Ishikawa (cell line): Measurements from ENCODE around the gene RAD23B.

Source experiments
- CEBPB ChIP-seq: IDR thresholded peaks from 2 replicates; pipeline ENCODE4 v1.6.1; 2012
- CREB1 ChIP-seq: IDR thresholded peaks from 2 replicates; pipeline ENCODE4 v1.6.1; 2012; ENCODE audit warnings: low read depth
- EGR1 ChIP-seq: IDR thresholded peaks from 2 replicates; pipeline ENCODE4 v1.6.1; 2012
- EP300 ChIP-seq: IDR thresholded peaks from 2 replicates; pipeline ENCODE4 v1.6.1; 2012; ENCODE audit warnings: borderline replicate concordance
- FOXM1 ChIP-seq: IDR thresholded peaks from 2 replicates; pipeline ENCODE4 v1.6.1; 2012; ENCODE audit warnings: low read depth, borderline replicate concordance
- NFIC ChIP-seq: IDR thresholded peaks from 2 replicates; pipeline ENCODE4 v1.6.1; 2012
- RAD21 ChIP-seq: IDR thresholded peaks from 2 replicates; pipeline ENCODE4 v1.6.1; 2012; ENCODE audit warnings: low read depth
- TAF1 ChIP-seq: IDR thresholded peaks from 2 replicates; pipeline ENCODE4 v1.6.1; 2012; ENCODE audit warnings: low read depth, mild to moderate bottlenecking
- TCF12 ChIP-seq: IDR thresholded peaks from 2 replicates; pipeline ENCODE4 v1.6.1; 2012; ENCODE audit warnings: low read depth
- TEAD4 ChIP-seq: IDR thresholded peaks from 2 replicates; pipeline ENCODE4 v1.6.1; 2012
- YY1 ChIP-seq: IDR thresholded peaks from 2 replicates; pipeline ENCODE4 v1.6.1; 2012; ENCODE audit warnings: low read depth
- ZBTB7A ChIP-seq: IDR thresholded peaks from 2 replicates; pipeline ENCODE4 v1.6.1; 2012; ENCODE audit warnings: low read depth
- TF ChIP-seq, protein P1 (sequence below): IDR thresholded peaks from 2 replicates; pipeline ENCODE4 v1.6.1; 2012
- TF ChIP-seq, protein P2 (sequence below): IDR thresholded peaks from 2 replicates; pipeline ENCODE4 v1.6.1; 2012; ENCODE audit warnings: low read depth, mild to moderate bottlenecking
- TF ChIP-seq, protein P3 (sequence below): IDR thresholded peaks from 2 replicates; pipeline ENCODE4 v1.6.1; 2012

RAD23B gene

DNA sequence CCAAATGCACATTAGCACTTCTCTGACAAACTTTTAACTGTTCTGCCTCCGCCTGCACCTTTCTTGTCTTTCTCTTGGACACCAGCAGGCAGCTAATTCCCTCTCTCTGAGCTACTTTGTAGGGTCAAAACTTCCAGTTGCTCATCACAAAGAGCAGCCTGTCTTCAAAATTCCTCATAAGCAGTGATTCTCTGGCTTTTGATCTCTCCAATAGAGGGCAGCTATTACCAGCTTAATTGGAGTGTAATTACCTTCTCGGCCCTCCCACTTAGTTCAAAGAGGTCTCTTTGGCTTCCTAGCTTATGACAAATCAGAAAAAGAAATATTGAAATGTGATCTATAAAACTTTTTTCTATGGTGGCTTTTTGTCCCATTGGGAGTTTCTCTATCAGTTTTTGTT lies 43.6 kb upstream of the RAD23B start:
- no peak for TF ChIP-seq CREB1
- TF ChIP-seq EGR1 = no peak
- peak; percentile 40 for TF ChIP-seq RAD21
- TF ChIP-seq, protein P1, sequence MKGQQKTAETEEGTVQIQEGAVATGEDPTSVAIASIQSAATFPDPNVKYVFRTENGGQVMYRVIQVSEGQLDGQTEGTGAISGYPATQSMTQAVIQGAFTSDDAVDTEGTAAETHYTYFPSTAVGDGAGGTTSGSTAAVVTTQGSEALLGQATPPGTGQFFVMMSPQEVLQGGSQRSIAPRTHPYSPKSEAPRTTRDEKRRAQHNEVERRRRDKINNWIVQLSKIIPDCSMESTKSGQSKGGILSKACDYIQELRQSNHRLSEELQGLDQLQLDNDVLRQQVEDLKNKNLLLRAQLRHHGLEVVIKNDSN = no peak

DNA sequence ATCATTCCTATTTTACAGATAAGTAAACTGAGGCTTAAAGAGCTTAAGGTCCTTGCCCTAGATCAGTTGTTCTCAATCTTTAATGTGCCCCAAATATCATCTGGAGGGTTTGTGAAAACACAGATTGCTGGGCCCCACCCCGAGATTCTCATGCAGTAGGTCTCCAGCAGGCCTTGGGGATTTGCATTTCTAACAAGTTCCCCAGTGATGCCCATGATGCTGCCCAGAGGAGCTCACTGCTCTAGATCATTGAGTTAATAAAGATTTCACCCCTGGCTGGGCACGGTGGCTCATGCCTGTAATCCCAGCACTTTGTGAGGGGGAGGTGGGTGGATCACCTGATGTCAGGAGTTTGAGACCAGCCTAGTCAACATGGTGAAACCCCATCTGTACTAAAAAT lies 42.8 kb upstream of the RAD23B start:
- TF ChIP-seq EGR1 = no peak
- no peak for TF ChIP-seq TCF12
- no peak for TF ChIP-seq FOXM1
- no peak for TF ChIP-seq TEAD4
- no peak for TF ChIP-seq CREB1
- no peak for TF ChIP-seq CEBPB
- TF ChIP-seq, protein P2, sequence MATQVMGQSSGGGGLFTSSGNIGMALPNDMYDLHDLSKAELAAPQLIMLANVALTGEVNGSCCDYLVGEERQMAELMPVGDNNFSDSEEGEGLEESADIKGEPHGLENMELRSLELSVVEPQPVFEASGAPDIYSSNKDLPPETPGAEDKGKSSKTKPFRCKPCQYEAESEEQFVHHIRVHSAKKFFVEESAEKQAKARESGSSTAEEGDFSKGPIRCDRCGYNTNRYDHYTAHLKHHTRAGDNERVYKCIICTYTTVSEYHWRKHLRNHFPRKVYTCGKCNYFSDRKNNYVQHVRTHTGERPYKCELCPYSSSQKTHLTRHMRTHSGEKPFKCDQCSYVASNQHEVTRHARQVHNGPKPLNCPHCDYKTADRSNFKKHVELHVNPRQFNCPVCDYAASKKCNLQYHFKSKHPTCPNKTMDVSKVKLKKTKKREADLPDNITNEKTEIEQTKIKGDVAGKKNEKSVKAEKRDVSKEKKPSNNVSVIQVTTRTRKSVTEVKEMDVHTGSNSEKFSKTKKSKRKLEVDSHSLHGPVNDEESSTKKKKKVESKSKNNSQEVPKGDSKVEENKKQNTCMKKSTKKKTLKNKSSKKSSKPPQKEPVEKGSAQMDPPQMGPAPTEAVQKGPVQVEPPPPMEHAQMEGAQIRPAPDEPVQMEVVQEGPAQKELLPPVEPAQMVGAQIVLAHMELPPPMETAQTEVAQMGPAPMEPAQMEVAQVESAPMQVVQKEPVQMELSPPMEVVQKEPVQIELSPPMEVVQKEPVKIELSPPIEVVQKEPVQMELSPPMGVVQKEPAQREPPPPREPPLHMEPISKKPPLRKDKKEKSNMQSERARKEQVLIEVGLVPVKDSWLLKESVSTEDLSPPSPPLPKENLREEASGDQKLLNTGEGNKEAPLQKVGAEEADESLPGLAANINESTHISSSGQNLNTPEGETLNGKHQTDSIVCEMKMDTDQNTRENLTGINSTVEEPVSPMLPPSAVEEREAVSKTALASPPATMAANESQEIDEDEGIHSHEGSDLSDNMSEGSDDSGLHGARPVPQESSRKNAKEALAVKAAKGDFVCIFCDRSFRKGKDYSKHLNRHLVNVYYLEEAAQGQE = no peak
- TF ChIP-seq ZBTB7A = no peak
- no peak for TF ChIP-seq YY1
- TF ChIP-seq, protein P3, sequence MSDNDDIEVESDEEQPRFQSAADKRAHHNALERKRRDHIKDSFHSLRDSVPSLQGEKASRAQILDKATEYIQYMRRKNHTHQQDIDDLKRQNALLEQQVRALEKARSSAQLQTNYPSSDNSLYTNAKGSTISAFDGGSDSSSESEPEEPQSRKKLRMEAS = no peak
- TF ChIP-seq EP300 = no peak
- TF ChIP-seq TAF1 = no peak
- no peak for TF ChIP-seq RAD21
- TF ChIP-seq, protein P1 = no peak
- TF ChIP-seq NFIC = no peak

DNA sequence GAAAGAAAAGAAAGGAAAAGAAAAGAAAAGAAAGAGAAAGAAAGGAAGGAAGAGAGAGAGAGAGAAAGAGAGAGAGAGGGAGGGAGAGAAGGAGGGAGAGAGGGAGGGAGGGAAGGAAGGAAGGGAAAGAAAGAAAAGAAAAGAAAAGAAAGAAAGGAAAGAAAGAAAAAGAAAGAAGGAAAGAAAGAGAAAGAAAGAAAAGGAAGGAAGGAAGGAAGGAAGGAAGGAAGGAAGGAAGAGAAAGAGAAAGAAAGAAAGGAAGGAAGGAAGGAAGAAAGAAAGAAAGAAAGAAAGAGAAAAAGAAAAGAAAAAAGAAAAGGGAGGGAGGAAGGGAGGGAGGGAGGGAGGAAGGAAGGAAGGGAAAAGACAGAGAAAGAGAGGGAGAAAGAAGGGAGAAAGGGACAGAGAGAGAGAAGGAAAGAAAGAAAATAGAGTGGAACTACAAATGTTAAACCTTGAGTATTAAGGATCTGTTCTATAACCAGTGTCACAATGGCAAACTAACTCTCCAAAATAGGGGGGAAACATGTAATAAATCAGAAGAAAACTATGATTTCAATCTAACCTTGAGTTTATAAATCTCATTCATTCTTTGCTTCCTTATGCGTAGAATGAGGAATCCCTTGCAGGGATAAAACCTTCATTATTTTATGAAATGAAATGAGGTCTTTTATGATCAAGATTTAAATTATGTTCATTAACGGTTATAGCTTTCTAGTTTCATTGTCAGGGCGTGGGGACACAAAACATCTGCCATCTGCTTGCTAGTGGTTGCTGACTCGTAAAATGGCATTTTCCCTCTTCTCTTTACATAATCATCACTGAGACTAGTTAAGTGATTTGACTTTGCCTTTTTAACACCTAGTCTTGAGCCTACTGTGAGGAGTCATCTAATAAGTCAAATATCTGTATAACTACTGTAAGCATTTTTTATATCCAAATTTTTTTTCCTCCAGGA lies 40.7 kb upstream of the RAD23B start:
- no peak for TF ChIP-seq FOXM1
- TF ChIP-seq TAF1 = no peak
- TF ChIP-seq CREB1 = no peak
- TF ChIP-seq CEBPB = no peak
- TF ChIP-seq, protein P3 = no peak
- TF ChIP-seq NFIC = no peak
- TF ChIP-seq, protein P2 = no peak
- no peak for TF ChIP-seq EGR1
- no peak for TF ChIP-seq TEAD4
- TF ChIP-seq RAD21 = no peak
- TF ChIP-seq YY1 = no peak
- no peak for TF ChIP-seq ZBTB7A
- TF ChIP-seq TCF12 = no peak
- TF ChIP-seq, protein P1 = no peak

DNA sequence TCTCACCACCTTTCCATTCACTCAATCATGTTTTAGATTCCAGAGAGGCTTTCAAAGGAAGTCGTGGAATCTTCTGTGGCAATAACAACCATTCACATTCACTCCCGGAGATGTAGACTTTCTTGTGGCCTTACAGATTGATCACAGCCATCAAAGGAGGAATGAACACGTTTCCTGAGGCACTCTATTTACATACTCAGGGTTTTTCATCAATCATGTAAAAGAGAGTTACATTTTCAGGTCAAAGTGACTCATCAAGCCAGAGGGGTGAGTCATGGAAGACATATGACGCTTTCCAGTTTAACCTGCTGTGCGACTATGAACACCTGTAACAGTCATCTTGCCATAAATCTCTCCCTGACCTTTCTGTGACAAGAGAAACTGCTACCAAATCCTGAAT lies 39.3 kb upstream of the RAD23B start:
- TF ChIP-seq NFIC = peak; percentile 63
- no peak for TF ChIP-seq ZBTB7A
- peak; percentile 55; the same call in 1 of the 2 replicates for TF ChIP-seq FOXM1
- TF ChIP-seq EGR1 = no peak
- peak; percentile 89 for TF ChIP-seq EP300
- TF ChIP-seq, protein P2 = no peak
- peak; percentile 97 for TF ChIP-seq TCF12
- TF ChIP-seq RAD21 = no peak
- TF ChIP-seq, protein P3 = peak; percentile 48
- TF ChIP-seq TEAD4 = peak; percentile 79
- TF ChIP-seq TAF1 = no peak
- TF ChIP-seq CEBPB = peak; percentile 72
- TF ChIP-seq, protein P1 = peak; percentile 56; the same call in 1 of the 2 replicates
